Glomerular endothelial cell (primary cell): ENCODE data around the gene SPEM2. TPM values are rescaled to one million over a fixed set of nuclear protein-coding genes. Genes with fewer than 3 reads are reported as not detected.

ENCODE experiments used
- DNase-seq: peaks from one replicate; pipeline ENCODE4 v3.0.0-alpha.2; 2011; ENCODE audit warnings: low read depth, low spot score; ENCODE audit errors: extremely low read depth
- total RNA-seq: library from RNA; depleted of rRNA; stranded (reverse); fragments of >200 nt; gene quantifications from 2 replicates; pipeline ENCODE4 v1.2.3, GENCODE V29; 2015

SPEM2 gene
- total RNA-seq: not detected in 2 replicates

DNA sequence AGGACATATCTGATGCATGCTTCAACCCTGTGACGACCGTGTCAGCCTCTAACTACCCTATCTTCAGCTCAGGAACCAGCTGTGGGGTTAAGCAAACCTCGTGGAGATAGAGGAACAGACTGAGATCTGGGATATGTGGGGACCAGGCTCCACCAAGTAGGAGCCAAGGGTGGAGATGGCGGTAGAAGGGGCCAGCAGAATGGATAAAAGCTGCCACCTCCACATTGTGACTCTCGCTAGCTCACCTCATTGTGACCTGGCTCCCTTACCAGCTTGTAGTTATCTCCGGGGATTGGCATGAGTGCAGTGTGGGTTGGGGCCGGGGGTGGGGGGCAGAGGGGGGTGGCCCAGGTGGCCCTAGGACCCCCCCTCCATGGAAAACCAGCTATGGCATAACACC lies at the start of gene SPEM2:
SPEM2 (plus strand) TSS at position 301 of the 400 bp plus-strand sequence; CDS start at position 374, 73 bp downstream.
- no peak for DNase-seq

DNA sequence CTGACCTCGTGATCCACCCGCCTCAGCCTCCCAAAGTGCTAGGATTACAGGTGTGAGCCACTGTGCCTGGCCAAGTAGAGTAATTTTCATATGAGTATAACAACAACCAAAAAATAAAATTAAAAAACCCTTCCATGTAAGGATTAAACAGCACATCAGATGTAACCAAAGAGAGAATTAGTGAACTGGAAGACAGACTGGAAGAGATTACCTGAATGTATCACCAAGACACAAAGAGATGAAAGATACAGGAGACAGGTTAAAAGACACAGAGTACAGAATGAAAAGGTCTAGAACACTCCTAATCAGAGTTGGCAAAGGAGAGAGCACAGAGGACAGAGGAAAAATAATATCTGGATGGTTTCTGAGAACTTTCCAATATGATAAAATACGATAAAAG lies 46.3 kb upstream of the SPEM2 start:
- no peak for DNase-seq

DNA sequence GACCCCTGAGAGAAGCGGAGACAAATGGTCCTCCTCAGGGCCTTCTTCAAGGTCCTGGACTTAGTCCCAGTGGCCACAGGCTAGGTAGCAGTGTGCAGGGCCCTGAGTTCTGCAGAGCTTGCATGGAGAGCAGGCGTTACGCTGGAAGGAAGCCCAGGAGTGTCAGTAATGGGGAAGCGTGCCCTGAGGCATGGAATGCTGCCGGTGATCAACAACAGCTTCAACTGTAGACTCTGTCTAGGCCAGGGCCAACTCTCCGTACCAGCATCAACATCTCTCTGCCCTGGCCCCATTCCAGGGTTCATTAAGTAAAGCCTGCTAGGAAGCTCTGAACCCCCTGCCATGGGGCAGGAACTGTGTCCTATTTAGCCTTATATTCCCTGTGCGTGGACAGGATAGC lies 45.1 kb upstream of the SPEM2 start:
- no peak for DNase-seq

DNA sequence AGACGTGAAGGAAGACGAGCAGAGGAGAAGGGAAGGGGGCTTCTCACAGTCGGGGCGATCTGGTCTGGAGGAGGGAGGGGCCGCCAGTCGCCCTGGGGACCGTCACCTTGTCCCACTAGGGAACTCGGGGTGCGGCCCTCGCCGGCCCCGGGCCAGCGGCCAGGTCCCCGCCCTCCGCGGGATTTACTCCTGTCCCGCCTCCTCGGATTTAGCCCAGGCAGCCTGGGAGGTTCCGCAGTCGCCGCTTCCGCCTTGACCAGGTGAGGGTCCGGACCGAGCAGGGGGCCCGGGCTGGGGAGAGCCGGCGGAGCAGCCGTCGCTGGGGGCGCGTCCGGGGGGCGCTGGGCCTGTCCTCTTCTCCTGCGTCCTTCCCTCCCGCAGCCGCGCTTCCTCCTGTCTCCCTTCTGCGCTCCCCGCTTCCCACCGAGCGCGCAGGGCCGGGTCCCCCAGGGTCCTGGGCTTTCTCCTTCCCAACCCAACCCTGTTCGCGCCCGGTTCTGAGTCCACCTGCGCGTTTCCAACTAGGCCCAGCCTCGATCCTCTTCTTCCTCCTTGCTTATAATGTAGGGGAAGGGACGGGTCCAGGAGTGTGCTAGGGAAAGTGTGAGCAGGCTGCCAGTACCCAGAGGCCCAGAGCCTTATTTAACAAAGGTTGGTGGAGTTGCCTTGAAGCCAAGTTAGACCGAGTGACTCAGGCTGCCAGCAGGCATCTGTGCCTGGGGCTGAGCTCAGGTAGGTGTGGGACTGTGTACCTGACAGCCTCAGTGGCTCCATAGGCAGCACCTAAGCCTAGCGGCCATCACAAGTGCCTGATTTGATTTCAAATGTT lies 44.3 kb upstream of the SPEM2 start, which contains the start of gene TNK1:
TNK1 (plus strand) TSS at position 235 of the 829 bp plus-strand sequence. CDS start 1,838 bp downstream, outside the sequence.
- DNase-seq: no peak

DNA sequence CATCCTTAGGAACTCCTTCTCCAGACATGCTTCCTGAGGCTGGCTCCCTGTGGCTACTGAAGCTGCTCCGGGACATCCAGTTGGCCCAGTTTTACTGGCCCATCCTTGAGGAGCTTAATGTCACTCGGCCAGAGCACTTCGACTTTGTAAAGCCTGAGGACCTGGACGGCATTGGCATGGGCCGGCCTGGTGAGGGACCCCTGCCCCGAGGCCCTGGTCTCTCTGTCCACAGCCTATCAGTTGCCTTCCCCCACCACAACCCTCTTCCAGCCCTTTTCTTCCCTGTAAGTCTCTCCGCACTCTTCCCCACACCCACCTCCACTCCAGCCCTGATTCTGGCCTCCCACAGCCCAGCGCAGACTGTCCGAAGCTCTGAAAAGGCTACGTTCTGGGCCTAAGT lies 42.5 kb upstream of the SPEM2 start:
- DNase-seq: no peak

DNA sequence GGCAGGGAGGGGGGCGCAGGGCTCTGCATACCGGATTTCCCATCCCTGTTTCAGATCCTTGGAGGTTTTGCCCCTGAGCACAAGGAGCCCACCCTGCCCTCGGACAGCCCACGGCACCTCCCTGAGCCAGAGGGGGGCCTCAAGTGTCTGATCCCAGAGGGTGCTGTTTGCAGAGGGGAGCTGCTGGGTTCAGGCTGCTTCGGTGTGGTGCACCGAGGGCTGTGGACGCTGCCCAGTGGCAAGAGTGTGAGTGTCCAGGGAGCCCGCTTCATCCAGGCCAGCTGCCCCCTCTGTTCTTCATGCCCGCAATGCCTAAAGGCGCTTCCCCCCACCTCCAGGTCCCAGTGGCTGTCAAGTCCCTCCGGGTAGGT lies 42.1 kb upstream of the SPEM2 start:
- DNase-seq: no peak

DNA sequence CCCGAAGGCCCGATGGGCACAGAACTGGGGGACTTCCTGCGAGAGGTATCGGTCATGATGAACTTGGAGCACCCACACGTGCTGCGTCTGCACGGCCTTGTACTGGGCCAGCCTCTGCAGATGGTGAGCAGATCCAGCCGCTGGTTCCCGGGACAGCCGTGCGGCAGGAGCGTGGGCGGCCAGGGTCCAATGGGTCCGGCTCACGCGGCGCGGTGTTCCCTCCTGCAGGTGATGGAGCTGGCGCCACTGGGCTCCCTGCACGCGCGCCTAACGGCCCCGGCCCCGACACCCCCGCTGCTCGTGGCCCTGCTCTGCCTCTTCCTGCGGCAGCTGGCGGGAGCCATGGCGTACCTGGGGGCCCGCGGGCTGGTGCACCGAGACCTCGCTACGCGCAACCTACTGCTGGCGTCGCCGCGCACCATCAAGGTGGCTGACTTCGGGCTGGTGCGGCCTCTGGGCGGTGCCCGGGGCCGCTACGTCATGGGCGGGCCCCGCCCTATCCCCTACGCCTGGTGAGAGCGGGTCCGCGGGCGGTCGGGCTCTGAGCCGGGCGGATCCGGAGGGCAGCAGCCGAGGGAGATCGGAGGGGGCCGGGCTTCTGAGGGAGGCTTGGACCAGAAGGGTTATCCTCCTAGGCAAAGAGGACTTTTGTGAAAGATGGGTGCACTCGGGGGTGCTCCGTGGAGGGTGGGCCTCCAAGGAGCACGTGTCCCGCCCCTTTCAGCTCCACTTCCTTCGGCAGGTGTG lies 41.5 kb upstream of the SPEM2 start:
- no peak for DNase-seq

DNA sequence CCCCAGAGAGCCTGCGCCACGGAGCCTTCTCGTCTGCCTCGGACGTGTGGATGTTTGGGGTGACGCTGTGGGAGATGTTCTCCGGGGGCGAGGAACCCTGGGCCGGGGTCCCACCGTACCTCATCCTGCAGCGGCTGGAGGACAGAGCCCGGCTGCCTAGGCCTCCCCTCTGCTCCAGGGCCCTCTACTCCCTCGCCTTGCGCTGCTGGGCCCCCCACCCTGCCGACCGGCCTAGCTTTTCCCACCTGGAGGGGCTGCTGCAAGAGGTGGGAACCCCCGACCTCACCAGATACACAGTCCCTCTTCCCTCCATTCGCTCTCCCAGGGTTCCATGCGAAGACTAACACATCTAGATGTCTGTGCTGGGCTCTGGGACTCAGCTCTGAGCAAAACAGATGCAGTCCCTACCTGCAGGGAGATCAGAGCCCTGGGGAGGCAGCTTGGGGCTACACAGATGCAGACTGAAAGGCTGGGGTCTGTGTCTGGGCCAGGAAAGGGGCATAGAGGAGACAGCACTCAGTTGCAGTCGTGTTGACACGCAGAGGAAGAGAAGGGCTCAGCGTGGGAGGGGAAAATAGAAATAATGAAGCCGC lies 40.8 kb upstream of the SPEM2 start:
- no peak for DNase-seq

DNA sequence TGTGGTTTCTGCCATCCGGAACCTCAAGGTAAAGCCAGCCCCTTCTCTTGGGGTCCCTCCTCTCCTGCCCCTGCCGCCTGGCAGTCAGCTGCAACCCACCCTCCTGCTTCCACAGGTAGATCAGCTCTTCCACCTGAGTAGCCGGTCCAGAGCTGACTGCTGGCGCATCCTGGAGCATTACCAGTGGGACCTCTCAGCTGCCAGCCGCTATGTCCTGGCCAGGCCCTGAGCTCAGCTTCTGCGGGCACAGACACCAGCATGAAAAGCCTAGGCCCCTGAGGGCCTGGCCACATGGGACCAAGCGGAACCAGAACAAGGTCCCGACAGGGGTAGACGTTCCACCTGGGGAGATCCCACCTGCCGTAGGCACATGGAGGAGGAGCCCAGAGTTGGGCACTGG lies 36.6 kb upstream of the SPEM2 start:
- DNase-seq: no peak

DNA sequence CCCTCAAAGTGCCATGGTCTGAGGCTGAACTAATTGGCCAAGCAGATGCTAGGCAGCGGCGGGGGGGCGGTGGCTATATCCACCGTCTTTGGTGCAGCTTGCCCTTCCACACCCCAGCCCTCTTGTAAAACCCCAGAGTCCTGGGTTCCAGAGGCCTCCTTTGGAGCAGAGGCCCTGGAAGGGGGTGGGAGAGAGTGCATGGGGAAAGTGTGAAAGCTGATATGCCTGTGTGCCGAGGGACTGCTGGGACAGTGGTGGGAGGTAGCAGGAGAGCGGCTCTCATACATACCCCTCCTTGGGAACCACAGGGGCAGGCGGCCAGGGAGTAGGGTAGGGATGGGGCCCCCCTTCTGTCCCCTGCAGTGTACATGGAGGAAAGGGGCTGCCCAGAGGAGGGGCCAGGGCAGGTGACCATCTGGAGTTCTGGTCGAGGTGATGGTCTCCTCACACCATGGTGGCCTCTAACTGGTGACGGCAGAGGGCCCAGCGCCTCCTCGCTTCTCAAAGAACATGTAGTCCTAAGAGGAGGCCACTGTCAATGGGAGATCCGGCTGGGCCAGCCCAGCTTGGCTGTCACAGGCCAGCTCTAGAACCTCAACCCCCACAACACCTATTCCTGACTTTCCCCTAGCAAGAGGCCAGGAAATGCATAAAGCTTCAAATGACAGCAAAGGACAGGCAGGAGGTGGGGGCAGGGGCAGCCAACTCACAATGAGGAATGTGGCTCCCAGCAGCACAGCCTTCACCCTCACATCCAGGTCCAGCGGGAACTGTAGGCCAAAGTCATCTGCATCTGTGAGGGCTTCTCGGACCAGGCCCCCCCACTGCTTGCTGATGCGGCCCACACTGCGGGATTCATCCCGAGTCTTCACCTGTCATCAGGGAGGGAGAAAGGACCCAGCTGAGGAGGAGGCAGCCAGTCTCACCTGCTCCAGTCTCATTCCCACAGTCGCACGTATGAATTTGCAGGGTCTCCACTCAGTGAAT lies 35.2 kb upstream of the SPEM2 start:
- no peak for DNase-seq

DNA sequence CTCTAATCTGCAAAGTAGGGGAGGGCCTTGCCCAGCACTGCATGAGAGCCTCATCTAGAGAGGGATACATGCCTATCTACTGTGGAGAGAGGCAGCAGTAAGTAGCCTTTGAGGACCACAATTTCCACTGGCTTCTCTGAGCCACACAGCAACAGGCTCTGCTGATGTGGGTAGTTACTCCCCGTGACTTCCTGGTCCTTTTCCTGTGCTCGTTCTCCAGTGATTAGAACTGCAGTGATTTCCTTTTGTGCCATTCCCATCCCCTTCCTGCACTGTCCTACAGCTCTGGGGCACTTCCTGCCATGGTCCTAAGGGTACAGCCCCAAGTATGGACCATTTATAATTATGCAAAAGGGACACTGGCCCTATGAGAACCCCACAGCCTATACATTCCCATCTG lies 34.1 kb upstream of the SPEM2 start:
- no peak for DNase-seq

DNA sequence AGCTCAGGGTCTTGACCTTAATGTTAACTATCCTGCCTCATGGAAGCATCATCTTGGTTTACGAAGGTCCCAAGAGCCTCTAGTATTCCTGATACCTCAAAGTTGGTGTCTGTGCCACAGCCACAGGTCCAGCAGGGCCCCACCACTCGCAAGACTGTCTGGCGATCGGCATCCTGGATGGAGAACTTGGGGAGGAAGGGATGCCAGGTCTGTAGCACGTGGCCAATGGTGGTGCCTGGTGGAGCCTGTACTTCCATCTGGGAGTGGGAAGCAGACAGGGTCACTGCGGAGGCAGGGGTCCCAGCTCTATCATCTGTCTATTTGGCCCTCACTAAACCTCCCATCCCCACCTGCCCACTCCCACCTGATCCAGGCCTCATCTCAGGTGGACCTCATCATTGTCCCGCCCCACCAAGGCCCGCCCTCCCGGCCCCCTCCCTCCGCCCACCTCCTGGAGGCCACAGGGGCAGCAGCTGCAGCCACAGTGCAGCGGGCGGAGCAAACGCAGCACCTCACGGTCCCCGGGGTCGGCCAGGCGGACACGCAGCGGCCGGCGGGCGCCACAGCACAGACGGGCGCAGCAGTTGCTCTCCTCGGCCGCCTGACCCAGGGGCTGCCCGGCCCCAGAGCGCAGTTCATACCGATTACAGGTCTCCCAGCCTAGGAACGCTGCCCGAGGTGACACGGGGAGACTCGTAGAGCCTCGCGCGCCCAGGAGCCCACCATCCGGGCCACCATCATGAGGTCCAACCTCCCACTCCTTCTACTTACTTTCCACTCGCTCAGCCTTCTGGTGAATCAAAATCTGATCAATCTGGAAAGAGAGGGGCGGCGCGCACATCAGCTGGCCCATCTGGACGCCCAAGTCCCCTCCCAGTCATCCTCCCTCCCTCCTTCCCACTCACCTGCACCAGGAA lies 32.5 kb upstream of the SPEM2 start:
- no peak for DNase-seq

DNA sequence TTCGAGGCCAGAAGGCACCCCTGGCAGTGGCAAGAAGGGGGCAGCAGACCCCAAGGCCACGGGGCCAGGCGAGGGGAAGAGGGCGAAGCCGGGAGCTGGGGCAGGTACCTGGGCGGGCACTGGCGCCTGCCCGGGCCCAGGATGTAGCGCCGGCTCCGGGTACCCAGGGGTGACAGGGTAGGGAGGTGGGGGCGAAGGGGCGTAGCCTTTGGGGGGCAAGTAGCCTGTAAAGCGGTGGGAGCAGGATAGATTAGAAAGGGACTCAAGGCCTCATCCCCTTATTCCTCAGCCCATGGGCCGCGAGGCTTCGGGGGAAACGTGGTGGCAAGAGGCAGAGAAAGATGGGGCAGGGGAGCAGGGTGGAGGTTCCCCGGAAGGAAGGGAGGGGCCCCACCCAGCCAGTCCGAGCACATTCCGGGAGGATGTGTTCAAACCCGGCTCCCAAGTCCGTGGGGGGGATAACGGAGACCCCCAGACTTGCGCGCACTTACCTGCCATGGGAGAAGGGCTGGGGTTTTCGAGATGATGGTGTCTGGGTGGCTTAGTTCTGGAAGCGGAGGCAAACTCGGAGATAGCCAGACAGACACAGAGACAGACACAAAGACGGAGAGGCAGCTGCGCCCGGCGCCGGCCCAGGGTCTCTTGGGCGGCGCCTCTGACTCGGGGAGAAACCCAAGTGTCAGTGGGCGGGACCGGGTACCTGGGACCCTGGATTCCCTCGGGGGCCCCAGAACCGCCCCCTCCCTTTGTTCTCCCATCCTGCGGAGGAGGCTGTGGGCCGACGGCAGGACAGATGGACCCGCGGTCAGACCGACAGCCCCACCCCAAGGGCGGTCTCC lies 31.6 kb upstream of the SPEM2 start:
- DNase-seq: no peak

DNA sequence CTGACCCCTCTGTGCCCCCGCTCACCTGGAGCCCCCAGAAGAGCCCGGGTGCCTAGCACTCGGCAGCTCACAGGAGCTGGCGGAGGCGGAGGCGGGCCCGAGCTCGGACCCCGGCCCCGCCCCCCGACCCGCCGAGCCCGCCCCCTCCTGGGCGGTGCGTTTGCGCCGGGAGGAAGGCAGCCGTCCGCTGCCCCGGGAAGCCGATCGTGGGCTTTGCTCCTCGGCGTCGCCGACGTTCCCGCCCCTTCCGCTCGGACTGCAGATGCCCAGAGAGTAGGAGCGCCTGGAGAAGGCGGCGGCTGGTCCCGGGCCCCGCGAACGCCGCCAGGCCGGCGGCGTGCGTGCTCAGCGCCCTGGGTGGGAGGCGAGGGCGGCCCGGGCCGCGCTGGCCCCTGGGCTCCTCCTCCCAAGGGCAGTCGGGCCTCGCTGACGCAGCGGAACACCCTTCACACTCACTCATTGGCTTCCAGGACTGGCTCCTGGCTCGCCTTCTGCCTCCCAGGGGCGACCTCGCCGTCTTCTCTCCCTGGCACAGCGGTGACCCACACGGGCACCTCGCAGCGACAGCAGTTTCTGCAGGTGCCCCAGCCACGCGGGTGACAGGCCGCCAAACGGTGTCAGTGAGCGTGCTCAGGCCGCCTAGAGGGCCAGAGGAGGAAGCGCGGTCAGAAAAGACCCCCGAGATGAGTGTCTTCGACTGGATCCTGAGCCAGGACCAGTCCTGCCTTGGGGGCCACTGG lies 30.8 kb upstream of the SPEM2 start, which contains the start of gene PLSCR3:
PLSCR3 (minus strand) TSS at position 74 of the 740 bp plus-strand sequence. CDS start 415 bp downstream, outside the sequence.
- DNase-seq: no peak

DNA sequence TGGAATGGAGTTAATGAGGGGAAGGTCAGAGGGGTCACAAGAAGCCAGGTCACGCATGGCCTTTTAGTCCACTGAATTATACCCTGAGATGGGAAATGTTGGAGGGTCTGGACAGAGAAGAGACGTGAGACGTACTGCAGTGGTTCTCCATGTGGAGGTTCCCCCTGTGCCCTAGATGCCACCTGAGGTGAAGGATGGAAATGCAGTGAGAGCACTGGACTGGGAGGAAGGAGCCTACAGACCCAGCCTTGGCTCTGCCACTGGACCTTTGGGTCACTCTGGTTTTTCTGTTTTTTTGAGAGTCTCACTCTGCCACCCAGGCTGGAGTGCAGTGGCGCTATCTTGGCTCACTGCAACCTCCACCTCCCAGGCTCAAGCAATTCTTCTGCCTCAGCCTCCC lies 29.3 kb upstream of the SPEM2 start:
- DNase-seq: no peak

DNA sequence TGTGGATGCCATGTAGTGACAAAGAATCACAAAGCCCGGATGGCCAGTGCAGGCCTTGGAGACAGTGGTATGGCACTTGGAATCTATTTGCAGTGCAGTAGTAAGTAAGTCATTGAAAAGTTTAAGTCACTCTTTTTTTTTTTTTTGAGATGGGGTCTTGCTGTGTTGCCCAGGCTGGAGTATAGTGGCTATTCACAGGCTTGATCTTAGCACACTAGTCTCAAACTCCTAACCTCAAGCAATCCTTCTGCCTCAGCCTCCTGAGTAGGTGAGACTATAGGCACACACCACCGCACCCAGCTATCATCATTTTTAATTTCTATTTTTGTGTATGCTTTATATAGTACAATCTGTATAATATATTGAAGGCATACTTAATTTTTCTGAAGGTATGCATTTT lies 26.8 kb upstream of the SPEM2 start:
- no peak for DNase-seq

DNA sequence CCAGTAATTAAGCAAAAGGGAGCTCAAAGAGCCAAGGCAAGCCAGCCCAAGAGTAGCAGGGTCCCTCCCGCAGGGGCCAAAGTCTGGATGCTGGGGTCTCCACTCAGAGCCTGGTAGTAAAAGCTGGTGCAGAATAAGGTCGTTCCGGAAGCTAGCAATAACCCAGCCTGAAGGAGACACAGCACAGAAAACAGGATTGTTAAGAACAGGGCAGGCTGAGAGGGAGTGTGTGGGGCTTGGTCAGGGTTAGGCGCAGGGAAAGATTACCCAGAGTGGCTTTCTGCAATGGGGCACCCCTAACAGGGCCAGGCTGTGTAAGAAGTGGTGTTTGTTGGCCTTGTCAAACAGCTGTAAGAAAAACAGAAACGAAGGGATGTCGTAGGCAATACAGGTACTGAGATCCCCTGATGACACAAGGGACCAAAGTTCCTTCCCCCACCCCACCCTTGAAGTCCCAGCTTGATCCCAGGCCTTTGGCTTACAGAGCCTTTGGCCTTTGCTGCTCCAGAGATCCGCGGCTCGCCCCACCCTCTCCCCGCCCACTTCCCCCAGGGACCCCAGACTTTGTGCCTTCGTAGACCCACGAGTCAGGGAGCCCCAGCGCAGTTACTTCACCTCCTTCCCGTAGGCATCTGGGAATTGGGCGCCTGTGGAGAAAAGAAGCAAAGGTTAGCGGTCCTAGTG lies 22.2 kb upstream of the SPEM2 start:
- no peak for DNase-seq
